Measurements from ENCODE around the gene PDE4DIP. TPM values are rescaled to one million over a fixed set of nuclear protein-coding genes. Genes with fewer than 3 reads are reported as not detected.
"Not testable (repeated sequence)": the region's sequence is repeated elsewhere in the genome, so short reads cannot be mapped to it uniquely, and the experiment has no call there.

Gene PDE4DIP
- total and polyA plus RNA-seq, 2 experiments from 2014 or later, result 16.5 to 35.2 TPM

DNA sequence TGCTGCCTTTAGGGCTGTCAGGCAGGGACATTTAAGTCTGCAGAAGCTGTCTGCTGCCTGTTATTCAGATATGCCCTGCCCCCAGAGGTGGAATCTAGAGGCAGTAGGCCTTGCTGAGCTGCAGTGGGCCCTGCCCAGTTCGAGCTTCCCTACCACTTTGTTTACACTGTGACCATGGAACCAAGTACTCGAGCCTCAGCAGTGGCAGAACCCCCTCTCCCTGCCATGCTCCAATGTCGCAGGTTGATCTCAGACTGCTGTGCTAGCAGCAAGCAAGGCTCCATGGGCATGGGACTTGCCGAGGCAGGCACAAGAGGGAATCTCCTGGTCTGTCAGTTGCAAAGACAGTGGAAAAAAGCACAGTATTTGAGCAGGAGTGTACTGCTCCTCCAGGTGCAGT is 198.8 kb downstream of the PDE4DIP start:
- not testable (repeated sequence) for DNase-seq (ENCODE audit: low spot score); H3K36me3 ChIP-seq (ENCODE audit: insufficient read depth); H4K20me1 ChIP-seq (replicated peaks; ENCODE audit: insufficient read depth); ATAC-seq; H3K4me2 ChIP-seq; H3K27ac Mint-ChIP-seq; H3K9me2 ChIP-seq (ENCODE audit: insufficient read depth); H3F3A ChIP-seq (replicated peaks; ENCODE audit: low read depth); H3K36me3 Mint-ChIP-seq (ENCODE audit: low read depth); H3K4me3 Mint-ChIP-seq; H3K27me3 Mint-ChIP-seq (ENCODE audit: insufficient read depth, low read depth, poor library complexity); H3K27me3 ChIP-seq (ENCODE audit: insufficient read depth); H3K4me1 ChIP-seq (ENCODE audit: insufficient read depth); H3K79me2 ChIP-seq (replicated peaks; ENCODE audit: insufficient read depth); H2AFZ ChIP-seq; H3K4me1 Mint-ChIP-seq; H3K27ac ChIP-seq (ENCODE audit: low read depth); H3K4me3 ChIP-seq
- peaks cover 21% of the 10 kb centered on the region for H3K9me3 Mint-ChIP-seq

DNA sequence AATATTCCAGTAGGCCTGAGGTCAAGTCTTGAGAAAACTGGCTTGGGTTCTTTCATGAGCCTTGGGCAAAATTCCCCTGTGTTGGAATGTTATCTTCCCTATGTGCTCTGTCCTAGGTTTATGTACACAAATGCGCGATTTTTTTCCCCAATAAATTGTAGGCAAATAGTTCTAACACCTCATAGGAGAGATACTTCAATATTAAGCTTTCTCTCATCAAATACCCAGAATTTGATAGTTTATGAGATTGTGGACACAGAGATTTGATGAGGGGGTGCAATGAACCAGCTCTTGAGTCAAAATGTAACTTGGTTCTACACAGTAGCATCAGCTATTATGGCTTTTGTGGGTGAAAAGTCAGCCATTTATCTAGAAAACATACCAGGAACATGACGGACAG is 220.4 kb downstream of the PDE4DIP start:
- DNase-seq (ENCODE audit: low spot score); H3K27me3 Mint-ChIP-seq (ENCODE audit: insufficient read depth, low read depth, poor library complexity); ATAC-seq; H3K79me2 ChIP-seq (replicated peaks; ENCODE audit: insufficient read depth); H2AFZ ChIP-seq; H3K4me3 Mint-ChIP-seq; H3K4me1 ChIP-seq (ENCODE audit: insufficient read depth); H3K4me2 ChIP-seq; H3K9me2 ChIP-seq (ENCODE audit: insufficient read depth); H3K4me3 ChIP-seq; H3K27ac ChIP-seq (ENCODE audit: low read depth); H3K9me3 Mint-ChIP-seq; H3K27me3 ChIP-seq (ENCODE audit: insufficient read depth); H3K27ac Mint-ChIP-seq; H3K4me1 Mint-ChIP-seq; H4K20me1 ChIP-seq (replicated peaks; ENCODE audit: insufficient read depth); H3K36me3 ChIP-seq (ENCODE audit: insufficient read depth); H3K36me3 Mint-ChIP-seq (ENCODE audit: low read depth); H3F3A ChIP-seq (replicated peaks; ENCODE audit: low read depth): not testable (repeated sequence)

DNA sequence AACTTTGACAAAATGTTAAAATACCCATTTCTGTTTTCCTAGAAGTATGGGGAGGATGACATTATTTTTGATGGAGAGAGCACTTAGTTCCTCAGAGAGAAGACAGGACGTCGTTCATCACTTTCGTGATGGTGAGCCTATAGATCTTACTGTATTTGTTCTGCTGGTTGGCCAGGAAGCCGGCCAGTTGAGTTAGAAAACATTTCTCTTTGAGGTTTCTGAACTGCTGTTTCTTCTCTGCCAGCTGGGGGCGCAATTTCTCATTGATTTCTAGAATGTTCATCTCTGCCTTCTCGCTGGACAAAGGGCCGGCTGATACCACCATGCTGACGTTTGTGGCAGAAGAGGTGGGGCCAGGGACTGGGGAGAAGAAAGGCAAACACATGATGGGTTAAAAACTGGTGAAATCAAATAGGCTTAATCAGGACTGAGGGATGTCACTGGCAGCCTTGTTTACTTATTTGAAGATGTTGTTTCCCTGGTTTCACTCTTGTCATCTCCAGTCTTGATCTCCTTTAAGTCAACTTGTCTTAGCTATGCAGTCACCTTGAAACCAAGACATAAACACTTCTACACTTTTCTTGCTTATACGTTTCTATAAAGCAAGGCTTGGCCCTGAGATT is 231.4 kb downstream of the PDE4DIP start:
- H3K27me3 Mint-ChIP-seq (ENCODE audit: insufficient read depth, low read depth, poor library complexity); H3K27ac Mint-ChIP-seq; DNase-seq (ENCODE audit: low spot score); H4K20me1 ChIP-seq (replicated peaks; ENCODE audit: insufficient read depth); H3K36me3 Mint-ChIP-seq (ENCODE audit: low read depth); H2AFZ ChIP-seq; H3K27me3 ChIP-seq (ENCODE audit: insufficient read depth); H3K4me2 ChIP-seq; H3K4me3 Mint-ChIP-seq; ATAC-seq; H3K36me3 ChIP-seq (ENCODE audit: insufficient read depth); H3K4me1 ChIP-seq (ENCODE audit: insufficient read depth); H3K4me3 ChIP-seq; H3K9me3 Mint-ChIP-seq; H3K4me1 Mint-ChIP-seq; H3K27ac ChIP-seq (ENCODE audit: low read depth); H3F3A ChIP-seq (replicated peaks; ENCODE audit: low read depth); H3K9me2 ChIP-seq (ENCODE audit: insufficient read depth); H3K79me2 ChIP-seq (replicated peaks; ENCODE audit: insufficient read depth): not testable (repeated sequence)
- TF ChIP-seq, protein P1, sequence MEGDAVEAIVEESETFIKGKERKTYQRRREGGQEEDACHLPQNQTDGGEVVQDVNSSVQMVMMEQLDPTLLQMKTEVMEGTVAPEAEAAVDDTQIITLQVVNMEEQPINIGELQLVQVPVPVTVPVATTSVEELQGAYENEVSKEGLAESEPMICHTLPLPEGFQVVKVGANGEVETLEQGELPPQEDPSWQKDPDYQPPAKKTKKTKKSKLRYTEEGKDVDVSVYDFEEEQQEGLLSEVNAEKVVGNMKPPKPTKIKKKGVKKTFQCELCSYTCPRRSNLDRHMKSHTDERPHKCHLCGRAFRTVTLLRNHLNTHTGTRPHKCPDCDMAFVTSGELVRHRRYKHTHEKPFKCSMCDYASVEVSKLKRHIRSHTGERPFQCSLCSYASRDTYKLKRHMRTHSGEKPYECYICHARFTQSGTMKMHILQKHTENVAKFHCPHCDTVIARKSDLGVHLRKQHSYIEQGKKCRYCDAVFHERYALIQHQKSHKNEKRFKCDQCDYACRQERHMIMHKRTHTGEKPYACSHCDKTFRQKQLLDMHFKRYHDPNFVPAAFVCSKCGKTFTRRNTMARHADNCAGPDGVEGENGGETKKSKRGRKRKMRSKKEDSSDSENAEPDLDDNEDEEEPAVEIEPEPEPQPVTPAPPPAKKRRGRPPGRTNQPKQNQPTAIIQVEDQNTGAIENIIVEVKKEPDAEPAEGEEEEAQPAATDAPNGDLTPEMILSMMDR (conservative IDR thresholded peaks at IDR 0.05; ENCODE audit: low read depth in 2 of 2), result peak in 1 of 2 experiments; percentile 41; a peak in 2 of 4 replicates

Small RNAs within 50 kb of the gene (small RNA-seq; reads per million reads assigned to genes)
- gene RN7SKP88 (ENCODE audit: low replicate concordance), result not detected
- gene RNU2-38P (ENCODE audit: low replicate concordance), result not detected

Other genes starting within 250 kb of the PDE4DIP start
- 7.7 and 10.8 TPM in 2 replicates for gene NBPF14, start 248.4 kb upstream of the PDE4DIP start, total RNA-seq (2014; rRNA removed; shearing (Covaris generic))
- 5.1 and 5.5 TPM in 2 replicates for gene NBPF14, start 248.4 kb upstream of the PDE4DIP start, polyA plus RNA-seq (2016; fragmentation: Nextera tagmentation; extraction: Ambion mirVana)
- 7.5 and 28.1 TPM in 2 replicates for gene NUDT4B, start 95.7 kb upstream of the PDE4DIP start, total RNA-seq (2014; rRNA removed; shearing (Covaris generic))
- gene NUDT4B, start 95.7 kb upstream of the PDE4DIP start, polyA plus RNA-seq (2016; fragmentation: Nextera tagmentation; extraction: Ambion mirVana), result not detected in 2 replicates